NCI-H69 (cell line): ENCODE results near the gene PIGZ.
A peak's percentile ranks its signal among the peaks of the same experiment; 100 is the strongest.

Experiments used
- DNase-seq: peaks from one replicate; lab custom pipeline; 2025; lab: John Stamatoyannopoulos, UW

The PIGZ gene

DNA sequence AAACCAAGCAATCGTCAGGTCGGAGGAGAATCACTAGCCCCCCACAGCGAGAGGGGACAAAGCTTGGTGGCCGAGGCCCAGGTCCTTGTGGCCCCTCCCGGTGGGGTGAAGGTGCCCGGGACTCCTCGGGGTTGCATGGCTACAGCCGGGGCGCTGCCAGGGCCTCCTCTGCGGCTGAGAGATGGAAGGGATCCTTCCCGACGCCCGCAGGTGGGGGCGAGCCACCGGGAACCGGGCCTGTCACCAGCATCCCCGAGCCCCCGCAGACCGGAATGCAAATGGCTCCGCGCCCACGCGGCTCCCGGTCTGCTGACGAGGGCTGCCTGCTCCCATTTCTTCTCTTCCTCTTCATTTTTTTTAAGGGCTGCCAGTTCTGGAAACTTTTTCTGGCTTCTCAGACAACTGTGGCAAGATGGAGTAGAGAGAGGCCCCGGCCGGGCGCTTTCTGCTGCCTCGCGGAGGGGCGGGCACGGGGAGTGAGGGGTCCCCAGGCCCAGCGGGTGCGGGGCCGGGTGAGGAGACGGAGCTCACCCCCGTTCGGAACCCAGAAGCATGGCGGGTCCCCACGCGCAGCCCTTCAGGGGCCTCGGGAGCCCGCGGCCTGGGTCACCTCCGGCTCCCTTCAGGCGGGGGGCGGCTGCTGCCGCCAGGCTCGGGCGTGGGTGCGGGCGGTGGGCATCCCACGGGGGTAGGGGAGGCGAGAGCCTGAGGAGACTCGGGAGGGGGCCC is 33.5 kb upstream of the PIGZ start:
- DNase-seq: no peak

DNA sequence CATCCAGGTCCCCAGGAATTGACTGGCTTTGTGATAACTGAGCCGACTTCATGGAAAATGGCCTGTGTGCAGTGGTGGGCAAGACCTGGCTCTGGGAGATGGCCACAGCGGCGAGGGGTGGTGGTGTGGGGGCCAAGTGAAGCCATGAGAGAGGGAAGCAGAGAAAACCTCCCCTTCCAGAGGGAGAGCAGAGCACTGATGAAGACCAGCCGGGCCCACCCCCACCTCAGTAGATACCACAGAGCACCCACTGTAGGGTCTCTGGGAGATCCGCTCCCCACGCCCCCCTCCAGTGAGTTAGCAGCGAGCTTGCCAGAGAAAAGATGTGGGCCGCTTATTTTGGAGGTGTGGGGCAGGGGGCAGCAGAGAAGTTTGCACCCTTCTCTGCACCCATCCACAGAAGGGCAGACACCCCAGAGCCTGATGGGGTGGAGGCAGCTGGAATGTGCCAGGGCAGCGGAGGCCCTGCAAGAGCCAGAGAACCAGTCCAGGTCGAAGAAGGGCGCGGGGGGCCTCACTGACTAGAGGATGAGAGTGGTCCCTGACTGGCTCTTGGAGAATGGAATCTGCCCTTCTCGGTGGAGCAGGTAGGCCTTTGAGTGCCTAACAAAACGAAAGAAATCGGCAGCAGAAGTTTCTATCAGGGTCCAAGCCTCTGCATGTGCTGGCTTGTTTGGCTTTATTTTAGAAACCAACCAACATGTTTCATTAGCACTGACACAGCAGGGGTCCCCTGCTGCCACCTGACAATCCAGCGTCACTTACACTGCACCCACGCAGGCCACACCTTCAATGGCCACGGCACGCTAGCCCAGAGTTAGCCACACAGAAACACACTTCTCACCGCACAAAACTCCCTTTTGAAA is 32.7 kb upstream of the PIGZ start:
- DNase-seq: peak; percentile 41

- DNase-seq: no peak
Measured at GRCh38 chr3:197000211-197000610, 31.6 kb upstream of the PIGZ start.

DNA sequence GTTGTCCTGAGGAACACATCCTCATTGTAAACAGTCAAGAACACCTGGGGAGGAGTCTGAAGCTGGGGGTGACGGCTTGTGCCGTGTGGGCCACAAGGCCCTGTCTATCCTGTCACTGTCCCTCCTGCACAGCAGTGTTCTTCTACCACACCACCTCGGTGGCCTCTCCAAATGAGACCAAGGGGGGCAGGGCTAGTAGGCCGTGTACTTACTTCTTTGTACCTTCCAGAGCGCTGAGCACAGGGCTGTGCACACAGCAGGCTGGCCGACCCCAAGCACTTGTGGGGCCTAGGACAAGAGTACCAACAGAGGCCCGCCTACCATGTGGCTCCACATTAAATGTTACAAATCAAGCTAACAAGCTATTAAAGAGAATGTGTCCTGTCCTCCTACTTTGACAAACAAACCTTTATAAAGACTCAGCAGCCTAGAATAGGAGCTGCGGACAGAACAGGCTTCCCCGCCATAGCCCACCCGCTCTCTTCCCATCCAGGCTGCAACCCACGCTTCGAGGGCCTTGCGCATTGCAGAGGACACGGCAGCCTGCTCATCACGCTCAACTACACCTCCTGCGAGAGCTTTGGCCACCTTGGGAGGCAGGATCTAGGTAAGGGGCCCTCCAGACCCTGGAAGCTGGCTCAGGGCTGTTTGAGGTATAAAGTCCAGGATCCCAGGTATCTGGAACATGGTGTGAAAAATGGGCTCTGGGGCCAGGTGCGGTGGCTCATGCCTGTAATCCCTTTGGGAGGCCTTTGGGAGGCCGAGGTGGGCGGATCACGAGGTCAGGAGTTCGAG is 30.5 kb upstream of the PIGZ start:
- DNase-seq: no peak

DNA sequence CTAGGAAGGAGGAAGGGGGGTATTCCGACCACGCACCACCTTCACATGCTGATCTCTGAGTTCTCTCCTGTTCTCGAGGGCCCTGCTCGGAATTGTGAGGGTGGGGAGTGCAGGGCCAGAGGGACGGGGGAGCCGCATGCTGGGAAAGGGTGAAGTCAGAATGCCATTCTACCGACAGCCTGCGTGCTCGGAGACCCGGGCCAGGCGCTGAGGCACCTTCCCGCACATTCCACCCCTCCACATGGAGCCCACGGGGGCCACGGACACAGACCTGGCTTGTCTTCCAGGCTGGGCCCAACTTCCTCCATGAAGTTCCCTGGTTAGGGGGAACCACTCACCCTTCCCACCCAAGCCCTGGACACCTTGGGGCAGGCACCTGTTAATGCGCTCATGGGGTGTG is 28.7 kb upstream of the PIGZ start:
- no peak for DNase-seq

- peak; percentile 57 for DNase-seq
Measured at GRCh38 chr3:196996454-196997265, 28.0 kb upstream of the PIGZ start.

DNA sequence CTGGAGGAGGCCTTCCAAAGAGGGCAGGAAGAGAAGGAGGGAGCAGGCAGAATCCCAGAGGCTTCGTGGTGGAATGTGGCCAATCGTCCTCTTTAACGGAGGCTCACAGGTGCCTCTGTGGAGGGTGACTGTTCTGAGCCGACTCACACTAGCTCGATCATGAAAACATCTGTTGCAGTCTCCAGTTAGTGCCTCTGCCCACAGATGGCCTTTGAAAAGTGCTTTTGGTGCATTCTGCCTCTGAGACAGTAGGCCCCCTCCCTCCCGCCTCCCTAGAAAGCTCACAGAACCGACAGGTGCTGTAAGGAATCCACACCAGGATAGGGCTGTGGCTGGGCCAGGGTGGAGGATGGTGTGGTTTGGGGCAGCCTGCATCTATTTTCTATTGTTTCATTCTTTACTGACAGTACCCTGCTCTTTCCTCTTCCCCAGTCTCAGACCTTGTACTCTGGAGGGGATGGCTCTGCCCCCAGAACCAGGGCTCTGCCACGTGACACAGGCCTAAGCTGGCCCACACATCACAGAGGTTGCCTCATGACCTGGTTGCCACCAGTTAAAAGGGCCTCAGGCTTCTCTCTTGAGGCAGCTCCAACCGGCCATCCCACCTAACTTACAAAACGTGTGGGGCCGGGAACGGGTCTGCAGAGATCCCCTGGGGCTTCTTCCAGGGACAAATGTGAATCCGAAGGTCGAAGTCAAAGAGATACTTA is 27.2 kb upstream of the PIGZ start:
- DNase-seq: peak; percentile 30

DNA sequence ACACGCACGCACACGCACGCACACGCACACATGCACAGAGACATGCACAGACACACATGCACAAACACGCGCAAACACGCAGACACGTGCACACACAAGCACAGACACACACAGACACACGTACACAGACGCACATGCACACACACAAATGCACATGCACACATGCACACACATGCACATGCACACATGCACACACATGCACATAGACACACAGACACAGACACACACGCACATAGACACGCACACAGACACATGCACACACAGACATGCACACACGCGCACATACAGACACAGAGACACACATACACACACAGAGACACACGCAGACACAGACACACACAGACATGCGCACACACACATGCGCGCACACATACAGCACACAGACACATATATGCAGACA is 26.4 kb upstream of the PIGZ start:
- DNase-seq: no peak

DNA sequence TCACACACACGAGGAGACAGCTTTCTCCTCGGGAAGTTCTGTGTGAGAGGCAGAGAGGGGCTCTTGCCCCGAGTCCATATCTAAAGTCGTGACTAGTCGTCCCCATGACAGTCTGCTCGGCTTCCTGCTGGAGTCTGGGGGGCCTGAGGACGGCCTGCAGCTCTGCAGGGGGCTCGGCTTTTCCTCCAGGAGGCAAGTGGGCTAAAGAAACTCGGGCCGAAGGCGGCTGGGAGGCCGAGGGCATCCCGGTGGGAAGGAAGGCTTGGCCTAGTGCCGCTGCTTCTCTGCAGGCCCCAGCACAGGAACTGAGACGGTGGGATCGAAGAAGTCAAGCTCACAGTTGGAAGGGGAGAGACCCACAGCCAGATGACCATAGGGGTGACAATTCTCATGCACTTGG is 25.4 kb upstream of the PIGZ start:
- DNase-seq: no peak

GRCh38 chr3:196992461-196993065 is 23.9 kb upstream of the PIGZ start:
- no peak for DNase-seq

GRCh38 chr3:196991581-196992460 is 23.2 kb upstream of the PIGZ start:
- no peak for DNase-seq

DNA sequence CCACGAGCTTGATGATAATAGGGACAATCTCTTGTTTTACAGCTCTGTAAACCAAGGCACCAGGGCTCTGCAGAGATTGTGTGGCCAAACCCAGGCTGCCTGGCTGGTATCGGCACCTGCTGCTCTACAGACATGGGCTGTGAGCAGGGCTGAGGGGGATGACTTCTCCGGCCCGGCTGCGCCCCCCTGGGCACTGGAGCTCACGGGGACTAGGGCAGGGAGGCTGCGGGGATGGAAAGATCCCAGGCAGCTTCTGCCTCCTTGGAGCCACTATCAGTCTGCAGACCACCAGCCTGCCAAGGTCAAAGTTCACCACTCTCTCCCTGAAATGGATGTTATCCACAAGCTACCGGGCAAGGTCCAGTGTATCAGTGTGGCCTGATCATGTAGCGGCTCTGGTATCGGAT is 22.0 kb upstream of the PIGZ start:
- DNase-seq: no peak

- DNase-seq: peak; percentile 92
Measured at GRCh38 chr3:196989721-196990262, 21.2 kb upstream of the PIGZ start.

- peak; percentile 67 for DNase-seq
Measured at GRCh38 chr3:196988241-196989029, 19.8 kb upstream of the PIGZ start.

GRCh38 chr3:196987022-196987421 is 18.4 kb upstream of the PIGZ start:
- no peak for DNase-seq

GRCh38 chr3:196985954-196986885 is 17.6 kb upstream of the PIGZ start:
- no peak for DNase-seq

DNA sequence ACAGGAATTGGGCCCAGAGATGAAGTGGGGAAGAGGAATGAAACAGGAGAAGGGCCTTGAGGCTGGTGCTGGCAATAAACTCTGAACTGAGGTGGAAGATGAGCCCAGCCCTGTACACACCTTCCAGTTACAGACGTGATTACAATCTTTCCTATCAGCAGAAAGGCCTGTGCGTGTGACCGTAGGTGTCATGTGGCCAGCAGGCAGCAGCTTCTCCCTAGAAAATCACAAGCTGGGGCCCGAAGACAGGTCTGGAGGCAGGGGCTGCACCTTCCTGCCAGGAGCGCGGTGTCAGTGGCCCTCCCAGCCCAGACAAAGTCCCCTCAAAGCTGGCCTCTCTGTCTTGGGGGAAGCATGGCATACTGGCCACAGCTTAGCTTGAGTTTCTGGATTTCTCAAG is 16.7 kb upstream of the PIGZ start:
- DNase-seq: no peak
